Gastroesophageal sphincter (tissue), 3 donors: ENCODE results near the gene KRTAP5-8.

Source experiments
- EP300 ChIP-seq: sonication (generic); formaldehyde crosslinking; IDR thresholded peaks from one replicate; pipeline ENCODE4 v1.6.1; 2017; ENCODE audit warnings: antibody characterized with exemption, mild to moderate bottlenecking
- POLR2A ChIP-seq, 2 donors: fragments of 450-650 bp; IDR thresholded peaks; one replicate each; pipeline ENCODE4 v1.6.1; 2017; ENCODE audit warnings: antibody characterized with exemption in 2 of 2, mild to moderate bottlenecking in 2 of 2, moderate library complexity in 1 of 2
- POLR2AphosphoS5 ChIP-seq: sonication (generic); formaldehyde crosslinking; IDR thresholded peaks from one replicate; pipeline ENCODE4 v1.6.1; 2017; ENCODE audit warnings: antibody characterized with exemption
- TF ChIP-seq, protein P1 (sequence below), 4 experiments: fragments of 200-600 bp in 2 of 4; fragments of 450-650 bp in 2 of 4; sonication (generic) in 1 of 4; IDR thresholded peaks; one replicate each; pipeline ENCODE4 v1.5.1; 2017 to 2019; ENCODE audit warnings: antibody characterized with exemption in 4 of 4, mild to moderate bottlenecking in 2 of 4, moderate library complexity in 2 of 4

DNA sequence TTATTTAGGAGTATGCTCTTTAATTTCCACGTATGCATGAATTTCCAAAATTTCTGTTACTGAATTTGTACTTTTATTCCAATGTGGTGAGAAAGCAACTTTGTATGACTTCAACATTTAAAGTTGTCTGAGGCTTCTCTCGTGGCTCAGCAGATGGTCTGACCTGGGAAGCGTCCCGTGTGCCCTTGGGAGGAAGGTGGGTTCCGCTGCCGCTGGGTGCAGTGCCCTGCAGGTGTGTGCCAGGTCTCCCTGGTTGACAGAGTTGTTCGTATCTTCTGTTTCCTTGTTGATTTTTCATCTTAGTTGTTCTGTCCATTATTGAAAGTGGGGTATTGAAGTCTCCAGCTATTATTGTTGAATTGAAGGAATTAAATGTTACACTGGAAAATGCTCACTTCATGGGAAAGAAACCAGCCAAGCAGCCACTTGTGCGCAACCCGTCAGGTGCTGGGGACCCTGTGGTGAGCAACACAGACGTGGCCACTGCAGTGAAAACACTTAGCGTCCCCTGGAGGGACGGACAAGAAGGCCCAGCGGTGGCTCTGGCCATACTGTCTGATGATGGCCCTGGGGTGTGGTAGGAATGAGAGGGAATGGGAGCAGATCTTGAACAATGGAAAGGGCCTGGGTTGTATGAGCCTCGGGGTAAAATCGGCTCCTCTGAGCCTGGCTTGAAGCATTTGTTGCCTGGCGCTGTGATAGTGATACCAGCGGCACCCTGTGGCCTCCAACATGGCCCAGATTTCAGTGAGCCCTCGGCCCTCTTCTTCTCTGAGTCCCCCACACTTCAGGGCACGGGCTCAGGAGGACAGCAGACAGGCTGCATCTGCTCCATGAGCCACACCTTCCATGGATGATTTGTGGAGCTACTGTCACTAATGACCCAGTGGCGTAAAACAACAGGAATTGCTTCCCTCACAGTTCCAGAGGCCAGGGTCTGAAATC lies 42.3 kb upstream of the KRTAP5-8 start:
- TF ChIP-seq POLR2AphosphoS5 (no peak), EP300 (no peak), POLR2A (IDR thresholded peaks at IDR 0.05) (no peak)
- TF ChIP-seq, protein P1, sequence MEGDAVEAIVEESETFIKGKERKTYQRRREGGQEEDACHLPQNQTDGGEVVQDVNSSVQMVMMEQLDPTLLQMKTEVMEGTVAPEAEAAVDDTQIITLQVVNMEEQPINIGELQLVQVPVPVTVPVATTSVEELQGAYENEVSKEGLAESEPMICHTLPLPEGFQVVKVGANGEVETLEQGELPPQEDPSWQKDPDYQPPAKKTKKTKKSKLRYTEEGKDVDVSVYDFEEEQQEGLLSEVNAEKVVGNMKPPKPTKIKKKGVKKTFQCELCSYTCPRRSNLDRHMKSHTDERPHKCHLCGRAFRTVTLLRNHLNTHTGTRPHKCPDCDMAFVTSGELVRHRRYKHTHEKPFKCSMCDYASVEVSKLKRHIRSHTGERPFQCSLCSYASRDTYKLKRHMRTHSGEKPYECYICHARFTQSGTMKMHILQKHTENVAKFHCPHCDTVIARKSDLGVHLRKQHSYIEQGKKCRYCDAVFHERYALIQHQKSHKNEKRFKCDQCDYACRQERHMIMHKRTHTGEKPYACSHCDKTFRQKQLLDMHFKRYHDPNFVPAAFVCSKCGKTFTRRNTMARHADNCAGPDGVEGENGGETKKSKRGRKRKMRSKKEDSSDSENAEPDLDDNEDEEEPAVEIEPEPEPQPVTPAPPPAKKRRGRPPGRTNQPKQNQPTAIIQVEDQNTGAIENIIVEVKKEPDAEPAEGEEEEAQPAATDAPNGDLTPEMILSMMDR (IDR thresholded peaks at IDR 0.05): no peak
